HG02610 (cell line): ENCODE results near the gene HTR3B.
"Not testable (repeated sequence)": the region's sequence is repeated elsewhere in the genome, so short reads cannot be mapped to it uniquely, and the experiment has no call there.

Source experiments
- ATAC-seq: cut with Tn5 transposase; IDR thresholded peaks from one replicate; pipeline ENCODE4 v1.9.1; 2021; ENCODE audit warnings: mild to moderate bottlenecking, moderate library complexity; ENCODE audit not compliant: unreplicated experiment

HTR3B gene

GRCh38 chr11:113942256-113942655 lies 37.7 kb downstream of the HTR3B start:
- ATAC-seq = no peak

DNA sequence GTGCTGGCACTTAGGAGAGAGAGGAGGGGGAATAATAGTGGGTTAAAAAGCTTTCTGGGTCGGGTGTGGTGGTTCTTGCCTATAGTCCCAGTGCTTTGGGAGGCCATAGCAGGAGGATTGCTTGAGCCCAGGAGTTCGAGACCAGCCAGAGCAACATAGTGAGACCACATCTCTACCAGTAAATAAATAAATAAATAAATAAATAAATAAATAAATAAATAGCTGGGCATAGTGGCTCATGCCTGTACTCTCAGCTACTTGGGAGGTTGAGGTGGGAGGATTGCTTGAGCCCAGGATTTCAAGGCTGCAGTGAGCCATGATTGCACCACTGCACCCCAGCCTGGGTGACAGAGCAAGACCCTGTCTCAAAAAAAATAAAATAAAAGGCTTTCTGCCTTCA lies 41.6 kb downstream of the HTR3B start:
- ATAC-seq = not testable (repeated sequence)

DNA sequence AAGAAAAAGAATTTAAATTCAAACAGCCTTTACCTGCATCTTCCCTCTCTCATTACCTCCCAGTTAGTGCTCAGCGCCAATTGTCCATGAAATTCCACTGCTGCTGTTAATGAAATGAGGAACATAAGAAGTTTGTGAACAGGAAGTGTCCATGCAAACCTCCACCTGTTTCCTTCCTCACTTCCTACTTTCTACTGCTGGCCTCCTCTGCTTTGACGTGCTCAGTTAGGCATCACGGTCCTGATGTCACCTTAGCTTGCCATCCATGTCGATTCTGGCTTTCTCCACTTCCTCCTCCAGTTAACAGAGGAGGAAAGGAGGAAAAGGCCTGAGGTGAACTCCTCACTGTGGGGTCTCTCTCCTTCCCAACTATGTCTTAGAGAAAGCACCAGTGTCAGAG lies 43.4 kb downstream of the HTR3B start:
- no peak for ATAC-seq

DNA sequence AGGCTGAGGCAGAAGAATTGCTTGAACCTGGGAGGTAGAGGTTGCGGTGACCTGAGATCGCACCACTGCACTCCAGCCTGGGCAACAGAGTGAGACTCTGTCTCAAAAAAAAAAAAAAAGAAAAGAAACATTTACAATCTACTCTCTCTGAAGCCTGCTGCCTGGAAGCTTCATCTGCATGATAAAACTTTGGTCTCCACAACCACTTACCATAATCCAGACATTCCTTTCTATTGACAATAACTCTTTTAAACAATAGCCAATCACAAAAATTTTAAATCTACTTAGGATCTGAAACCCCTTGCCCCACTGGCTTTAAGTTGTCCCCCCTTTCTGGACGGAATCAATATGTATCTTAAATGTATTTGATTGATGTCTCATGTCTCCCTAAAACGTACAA lies 45.3 kb downstream of the HTR3B start:
- no peak for ATAC-seq

DNA sequence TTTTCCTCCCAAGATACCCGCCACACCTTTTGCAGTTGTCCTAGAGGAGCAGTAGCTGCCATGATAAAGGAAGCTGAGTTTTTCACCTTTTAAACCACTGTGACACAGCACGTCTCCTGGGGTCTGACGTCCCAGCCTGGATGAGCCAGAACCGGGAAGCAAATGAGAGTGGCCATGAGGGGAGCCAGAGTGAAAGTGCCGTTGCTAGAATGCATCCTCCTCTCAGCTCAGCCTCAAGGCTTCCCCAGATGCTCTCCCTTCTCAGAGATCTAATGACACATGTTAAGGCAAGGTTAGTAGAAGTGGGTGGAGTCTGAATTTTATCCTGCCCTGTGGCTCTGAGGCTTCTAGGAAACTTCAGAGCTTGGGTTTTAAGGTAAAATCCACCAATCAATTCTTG lies 46.9 kb downstream of the HTR3B start:
- no peak for ATAC-seq

- ATAC-seq = no peak
These were observed 47.5 kb downstream of the HTR3B start for GRCh38 chr11:113952070-113952469.

DNA sequence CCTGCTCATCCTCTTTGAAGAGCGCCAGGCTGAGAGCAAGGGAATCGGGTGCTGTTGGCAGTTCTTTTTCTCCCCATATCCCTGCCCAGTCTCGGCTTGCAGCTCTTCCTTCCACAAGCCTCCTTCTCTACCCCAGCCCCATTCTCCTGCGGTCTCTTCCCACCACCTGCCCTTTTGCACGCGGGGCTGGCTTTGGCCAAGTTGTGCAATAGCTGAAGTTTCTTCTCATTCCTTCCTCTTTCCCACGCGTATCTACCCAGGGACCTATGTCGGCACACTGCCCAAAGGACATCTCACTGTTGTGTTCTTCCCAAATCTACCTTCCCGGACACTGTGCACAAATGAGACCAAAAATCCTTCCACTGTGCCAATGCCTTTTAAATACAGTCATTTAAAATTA lies 48.0 kb downstream of the HTR3B start:
- no peak for ATAC-seq

- ATAC-seq = no peak
These were observed 49.6 kb downstream of the HTR3B start for GRCh38 chr11:113954235-113954634.

DNA sequence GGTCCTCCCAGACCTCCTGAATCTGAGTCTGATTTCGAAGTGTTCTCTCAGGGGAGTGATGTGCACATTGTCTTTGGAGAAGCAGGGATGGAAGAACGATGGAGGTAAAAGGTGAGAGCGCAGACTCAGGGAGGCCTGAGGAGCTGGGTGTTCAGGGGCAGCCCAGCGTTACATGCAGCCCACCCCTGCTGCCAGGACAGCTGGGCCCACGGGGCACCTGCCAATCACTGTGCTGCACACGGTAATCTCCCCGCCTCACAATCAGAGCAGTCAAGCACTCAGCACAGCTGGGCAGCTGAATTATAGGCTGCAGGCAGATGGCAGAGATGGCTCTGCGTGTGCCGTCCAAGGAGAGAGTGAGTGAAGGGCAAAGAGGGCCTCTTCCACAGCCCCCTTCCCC lies 52.4 kb downstream of the HTR3B start:
- ATAC-seq = no peak

DNA sequence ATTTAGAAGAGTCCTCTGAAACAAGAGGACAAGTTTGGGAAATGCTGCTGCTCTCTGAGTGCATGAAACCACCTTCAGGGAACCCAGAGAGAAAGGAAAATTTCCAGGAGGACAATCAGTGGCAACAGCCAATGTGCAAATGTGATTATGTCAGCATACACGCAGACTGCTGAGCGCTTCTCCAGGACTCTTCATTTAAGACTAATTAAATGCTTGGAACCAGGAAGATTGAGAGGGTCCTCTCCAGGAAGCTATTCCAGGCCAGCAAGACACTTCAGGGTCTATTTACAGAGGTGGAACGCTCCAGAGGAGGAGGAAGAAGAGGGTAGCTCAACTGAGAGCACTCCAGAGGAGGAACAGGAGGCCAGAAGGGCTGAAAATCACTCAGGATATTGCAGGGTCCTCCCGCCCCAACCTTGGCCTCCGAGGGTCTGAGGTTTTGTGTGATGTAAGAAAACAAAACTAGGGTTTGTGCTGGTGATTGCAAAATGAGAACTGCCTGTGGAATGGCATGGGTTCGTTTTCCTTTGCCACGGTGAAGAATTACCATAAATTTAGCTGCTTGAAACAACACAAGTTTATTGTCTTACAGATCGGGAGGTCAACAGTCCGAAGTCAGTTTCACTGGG lies 56.2 kb downstream of the HTR3B start:
- ATAC-seq = no peak

DNA sequence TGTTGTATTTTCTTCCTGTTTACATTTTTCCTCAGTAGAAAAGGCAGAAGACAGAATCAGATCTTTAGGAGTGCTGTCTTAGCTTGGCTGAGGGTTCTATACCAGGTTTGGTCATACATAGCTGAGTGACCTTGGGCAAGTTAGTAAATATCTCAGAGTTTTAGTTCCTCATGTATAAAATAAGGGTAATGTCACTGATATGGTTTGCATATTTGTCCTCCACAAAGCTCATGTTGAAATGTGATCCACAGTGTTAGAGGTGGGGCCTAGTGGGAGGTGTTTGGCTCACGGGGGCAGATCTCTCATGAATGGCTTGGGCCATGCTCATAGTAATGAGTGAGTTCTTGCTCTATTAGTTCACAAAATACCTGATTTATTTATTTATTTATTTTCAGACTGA lies 62.8 kb downstream of the HTR3B start:
- ATAC-seq = no peak

- ATAC-seq = no peak
These were observed 67.1 kb downstream of the HTR3B start for GRCh38 chr11:113971506-113972195.

DNA sequence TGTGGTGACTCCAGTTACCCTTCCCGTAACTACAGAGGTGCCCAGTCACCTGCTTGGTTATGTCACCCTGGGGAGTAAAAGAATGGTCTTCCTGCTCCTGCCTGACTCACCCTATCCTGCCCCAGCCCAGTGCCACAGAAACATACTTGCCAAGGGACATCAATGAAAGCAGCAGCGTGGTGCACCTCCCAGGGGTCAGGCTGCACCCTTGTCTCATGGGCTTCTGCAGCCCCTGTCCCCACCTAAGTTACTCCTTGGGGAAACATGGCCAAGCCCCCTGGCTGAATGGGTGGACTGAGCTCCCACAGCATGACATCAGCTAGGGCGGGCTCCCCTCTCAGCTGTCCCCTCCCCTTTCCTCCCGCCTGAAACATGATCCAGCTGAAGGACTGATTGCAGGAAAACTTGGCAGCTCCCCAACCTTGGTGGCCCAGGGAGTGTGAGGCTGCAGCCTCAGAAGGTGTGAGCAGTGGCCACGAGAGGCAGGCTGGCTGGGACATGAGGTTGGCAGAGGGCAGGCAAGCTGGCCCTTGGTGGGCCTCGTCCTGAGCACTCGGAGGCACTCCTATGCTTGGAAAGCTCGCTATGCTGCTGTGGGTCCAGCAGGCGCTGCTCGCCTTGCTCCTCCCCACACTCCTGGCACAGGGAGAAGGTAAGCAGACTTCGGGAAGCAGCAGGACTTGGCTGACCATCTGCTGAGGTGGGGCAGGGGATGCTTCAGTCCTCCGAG lies 70.3 kb downstream of the HTR3B start, which contains the start of gene HTR3A:
Gene HTR3A (plus strand): TSS at position 368 of the 730 bp plus-strand sequence. CDS start 218 bp downstream, at position 586.
- no peak for ATAC-seq

DNA sequence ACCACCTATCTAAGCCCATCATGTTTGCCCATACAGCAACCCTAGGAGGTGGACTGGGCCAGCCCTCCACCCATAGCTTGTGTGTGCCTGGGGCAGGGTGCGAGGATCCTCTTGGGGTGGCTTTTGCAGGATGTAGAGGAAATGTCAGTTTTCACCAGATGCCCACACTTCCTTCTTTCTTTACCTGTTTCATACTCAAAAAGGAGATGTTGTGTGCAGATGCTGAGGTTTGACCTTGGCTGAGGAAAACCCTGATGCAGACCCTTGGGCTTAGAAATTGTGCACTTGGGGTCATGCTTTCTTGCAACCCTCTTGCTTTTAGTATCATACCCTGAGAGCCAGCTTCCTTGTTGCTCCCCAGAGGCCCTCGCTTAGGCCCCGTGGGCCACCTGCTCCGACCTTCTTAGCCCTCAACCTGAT lies 72.5 kb downstream of the HTR3B start:
- ATAC-seq = no peak

DNA sequence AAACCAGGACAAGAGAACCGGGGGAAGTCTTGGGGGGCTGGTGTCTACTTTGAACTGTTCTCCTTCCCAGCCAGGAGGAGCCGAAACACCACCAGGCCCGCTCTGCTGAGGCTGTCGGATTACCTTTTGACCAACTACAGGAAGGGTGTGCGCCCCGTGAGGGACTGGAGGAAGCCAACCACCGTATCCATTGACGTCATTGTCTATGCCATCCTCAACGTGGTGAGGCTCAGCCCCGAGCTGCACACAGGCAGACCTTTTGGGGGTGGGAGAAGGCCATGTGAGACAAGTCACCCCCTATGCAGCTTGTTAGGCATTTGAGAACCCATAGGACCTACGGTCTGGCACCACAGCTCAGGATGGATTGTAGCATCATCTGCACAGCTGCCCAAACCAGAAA lies 73.1 kb downstream of the HTR3B start:
- ATAC-seq = no peak

GRCh38 chr11:113979431-113979830 lies 74.8 kb downstream of the HTR3B start:
- ATAC-seq = no peak

DNA sequence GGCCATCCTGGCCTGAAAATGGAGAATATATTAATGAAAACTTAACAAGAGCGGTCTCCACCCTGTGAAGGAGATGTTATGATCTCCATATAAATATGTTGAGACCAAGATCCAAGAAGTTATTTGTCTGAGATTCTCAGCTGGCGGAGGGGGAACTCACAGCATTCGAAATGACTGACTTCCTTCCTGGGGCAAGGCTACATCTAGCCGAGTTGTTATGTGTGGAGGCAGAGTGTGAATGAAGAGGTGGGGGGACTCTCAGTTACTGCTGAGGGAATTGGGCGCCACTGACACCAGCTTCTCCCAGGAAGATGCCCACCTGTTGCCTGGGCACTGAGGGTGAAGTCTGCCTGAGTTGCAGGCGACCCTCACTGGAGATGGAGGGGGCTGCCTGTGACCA lies 76.2 kb downstream of the HTR3B start:
- no peak for ATAC-seq

GRCh38 chr11:113982306-113982705 lies 77.7 kb downstream of the HTR3B start:
- no peak for ATAC-seq

GRCh38 chr11:113984781-113985180 lies 80.2 kb downstream of the HTR3B start:
- no peak for ATAC-seq

- ATAC-seq = no peak
These were observed 81.3 kb downstream of the HTR3B start for GRCh38 chr11:113985906-113986305.

- no peak for ATAC-seq
These were observed 82.0 kb downstream of the HTR3B start for GRCh38 chr11:113986351-113987140.
